Transverse colon (tissue), 4 donors: ENCODE data around the gene DBX1. TPM values are rescaled to one million over a fixed set of nuclear protein-coding genes. Genes with fewer than 3 reads are reported as not detected.
"Not testable (repeated sequence)": the region's sequence is repeated elsewhere in the genome, so short reads cannot be mapped to it uniquely, and the experiment has no call there.

Experiments used
- DNase-seq: peaks from one replicate; pipeline ENCODE4 v3.0.0-alpha.2; 2019
- H3K27ac ChIP-seq, 4 donors: fragments of 200-600 bp; sonication (generic); 2 replicates each; pipeline ENCODE4 v1.5.1; 2016 to 2018; ENCODE audit warnings: inconsistent platforms in 4 of 4
- H3K27me3 ChIP-seq: fragments of 200-600 bp; sonication (generic); 2 replicates; pipeline ENCODE4 v1.5.1; 2017; ENCODE audit warnings: inconsistent platforms
- H3K36me3 ChIP-seq, 4 donors: fragments of 200-600 bp; sonication (generic); 2 replicates each; pipeline ENCODE4 v1.5.1; 2017 to 2019; ENCODE audit warnings: inconsistent platforms in 4 of 4
- H3K4me1 ChIP-seq, 4 donors: fragments of 200-600 bp; sonication (generic); 2 replicates each; pipeline ENCODE4 v1.5.1; 2017 to 2020; ENCODE audit warnings: inconsistent platforms in 4 of 4
- H3K4me3 ChIP-seq, 4 donors: fragments of 200-600 bp; sonication (generic); 1 replicate in 1 of 4; 2 replicates in 3 of 4; pipeline versions ENCODE4 v1.5.1 to v1.6.1; 2017 to 2019; ENCODE audit warnings: inconsistent platforms in 4 of 4
- H3K9me3 ChIP-seq, 2 donors: fragments of 200-600 bp; sonication (generic); 2 replicates each; pipeline ENCODE4 v1.5.1; 2017 to 2019; ENCODE audit warnings: inconsistent platforms in 2 of 2
- CTCF ChIP-seq, 5 experiments: fragments of 200-600 bp in 3 of 5; fragments of 450-650 bp in 2 of 5; sonication (generic) in 3 of 5; IDR thresholded peaks; 1 replicate in 2 of 5; 2 replicates in 3 of 5; pipeline ENCODE4 v1.5.1; 2016 to 2017; ENCODE audit warnings: antibody characterized with exemption in 5 of 5, inconsistent platforms in 3 of 5, mild to moderate bottlenecking in 2 of 5, moderate library complexity in 1 of 5
- EP300 ChIP-seq: sonication (generic); formaldehyde crosslinking; IDR thresholded peaks from one replicate; pipeline ENCODE4 v1.6.1; 2017; ENCODE audit warnings: antibody characterized with exemption, low read depth
- POLR2A ChIP-seq: fragments of 450-650 bp; IDR thresholded peaks from one replicate; pipeline ENCODE4 v1.6.1; 2016; ENCODE audit warnings: antibody characterized with exemption, mild to moderate bottlenecking, moderate library complexity
- POLR2AphosphoS5 ChIP-seq, 3 donors: sonication (generic); formaldehyde crosslinking; IDR thresholded peaks; one replicate each; pipeline ENCODE4 v1.6.1; 2016; ENCODE audit warnings: antibody characterized with exemption in 3 of 3
- WGBS, 2 donors: methylation state at CpG; one replicate each; pipeline ENCODE4 v1.1.5; 2018; ENCODE audit warnings: low coverage in 1 of 2; 5-methylcytosine and 5-hydroxymethylcytosine counted together
- in situ Hi-C, 4 donors: fragments of 200-750 bp; cut with MboI; loops; one replicate each; pipeline versions ENCODE4 v1.15.0 to v1.15.1; 2017; ENCODE audit warnings: low sequenced_read_pairs in 3 of 4, low pct_ligation_motif_present in 1 of 4, low pct_unique_long_range_greater_than_20kb in 1 of 4
- intact Hi-C: fragments of 100-400 bp; cut with DNase I; formaldehyde crosslinking; loops from one replicate; pipeline ENCODE4 v1.15.1; 2023; ENCODE audit warnings: low total_unique reads
- total RNA-seq, 4 donors: library from RNA; depleted of rRNA; stranded (reverse); fragments of >200 nt; gene quantifications; one replicate each; pipeline ENCODE4 v1.1.0, GENCODE V29; 2016

The DBX1 gene
- total RNA-seq, 4 donors from 2014 or later, result not detected

GRCh38 chr11:20129665-20130064 lies 30.6 kb downstream of the DBX1 start:
- TF ChIP-seq POLR2AphosphoS5 (IDR thresholded peaks at IDR 0.05) (no peak), POLR2A (no peak), CTCF (IDR thresholded peaks at IDR 0.05) (no peak), EP300 (no peak)
- no peaks in the 10 kb centered on the region for H3K36me3 ChIP-seq
- in situ Hi-C loops, result loop anchor here (5.0 to 25.0 kb wide), 6 partner anchors 165 to 483 kb away; no protein-coding TSS in a partner anchor
- no peak overlapping the region for H3K4me3 ChIP-seq
- DNase-seq, result no peak
- H3K27ac ChIP-seq, result no peak overlapping the region
- peaks cover 0 to 23% (median 3%) of the 10 kb centered on the region in 4 donors for H3K4me1 ChIP-seq
- intact Hi-C loops, result loop anchor here (5.0 kb wide), 1 partner anchor 572 kb away; no protein-coding TSS in a partner anchor
- 38 to 47% methylated on average over 2 to 4 of the region's 4 CpGs for WGBS, 2 donors
- peaks cover 13% of the 10 kb centered on the region for H3K27me3 ChIP-seq
- no peaks in the 10 kb centered on the region for H3K9me3 ChIP-seq

GRCh38 chr11:20128528-20128825 lies 31.8 kb downstream of the DBX1 start:
- in situ Hi-C loops, result loop anchor here (5.0 to 25.0 kb wide), 6 partner anchors 164 to 484 kb away; no protein-coding TSS in a partner anchor
- intact Hi-C loops, H3K27ac ChIP-seq, H3K9me3 ChIP-seq, H3K4me3 ChIP-seq, H3K27me3 ChIP-seq, H3K36me3 ChIP-seq, DNase-seq: not testable (repeated sequence)
- WGBS, 2 donors, result 77% methylated on average over 7 of the region's 7 CpGs; no CpG with 5 or more reads in 1 of the 2 donors
- peaks cover 0 to 23% (median 3%) of the 10 kb centered on the region in 4 donors for H3K4me1 ChIP-seq

GRCh38 chr11:20127671-20128527 lies 32.4 kb downstream of the DBX1 start:
- intact Hi-C loops (no loop called here), in situ Hi-C loops (loop anchor here (5.0 to 25.0 kb wide), 6 partner anchors 163 to 484 kb away; no protein-coding TSS in a partner anchor)
- Histone ChIP-seq H3K27me3 (peaks cover 4% of the 10 kb centered on the region), H3K4me3 (no peak overlapping the region), H3K36me3 (no peaks in the 10 kb centered on the region), H3K9me3 (no peaks in the 10 kb centered on the region), H3K4me1 (peaks cover 0 to 23% (median 3%) of the 10 kb centered on the region in 4 donors), H3K27ac (no peak overlapping the region)
- 30 to 59% methylated on average over 2 to 16 of the region's 16 CpGs for WGBS, 2 donors
- no peak for TF ChIP-seq EP300
- TF ChIP-seq CTCF (IDR thresholded peaks at IDR 0.05), result peak; percentile 79 to 88 (median 84)
- DNase-seq, result peak; percentile 85

- Histone ChIP-seq H3K4me3 (no peak overlapping the region), H3K27me3 (no peaks in the 10 kb centered on the region), H3K9me3 (no peaks in the 10 kb centered on the region), H3K36me3 (no peaks in the 10 kb centered on the region), H3K4me1 (peaks cover 0 to 12% (median under 1%) of the 10 kb centered on the region in 4 donors), H3K27ac (no peak overlapping the region)
- TF ChIP-seq POLR2A, result no peak
- no peak for TF ChIP-seq CTCF (IDR thresholded peaks at IDR 0.05)
- TF ChIP-seq POLR2AphosphoS5 (IDR thresholded peaks at IDR 0.05), result no peak
- TF ChIP-seq EP300, result no peak
- intact Hi-C loops (no loop called here), in situ Hi-C loops (loop anchor here (5.0 to 25.0 kb wide), 6 partner anchors 162 to 486 kb away; no protein-coding TSS in a partner anchor)
- 55 to 61% methylated on average over 5 to 8 of the region's 8 CpGs for WGBS, 2 donors
- no peak for DNase-seq
Measured at GRCh38 chr11:20126724-20127123, 33.6 kb downstream of the DBX1 start.
